Neural progenitor cell (in vitro differentiated cells): ENCODE data around the gene CLK4.

Source experiments
- CTCF ChIP-seq: fragments of 200-600 bp; sonication (generic); IDR thresholded peaks from 2 replicates; pipeline ENCODE4 v1.5.1; 2017; ENCODE audit warnings: antibody characterized with exemption, mild to moderate bottlenecking
- EZH2 ChIP-seq: fragments of 200-600 bp; sonication (generic); IDR thresholded peaks from 2 replicates; pipeline ENCODE4 v1.6.1; 2017; ENCODE audit warnings: antibody characterized with exemption, mild to moderate bottlenecking, moderate library complexity
- EZH2phosphoT487 ChIP-seq: fragments of 200-600 bp; sonication (generic); IDR thresholded peaks from 2 replicates; pipeline ENCODE4 v1.6.1; 2017; ENCODE audit warnings: antibody characterized with exemption

- TF ChIP-seq CTCF (no peak), EZH2phosphoT487 (no peak), EZH2 (no peak)
These were observed 13.6 kb upstream of the CLK4 start for GRCh38 chr5:178640331-178641045.
